ENCODE data around the gene ECM1. TPM values are rescaled to one million over a fixed set of nuclear protein-coding genes. Genes with fewer than 3 reads are reported as not detected.

The ECM1 gene
- total and polyA plus RNA-seq, 2 of the 8 experiments (the other 6 are each of a cell fraction or from before 2014, with no cell fraction given), result 0.95 to 0.98 TPM

DNA sequence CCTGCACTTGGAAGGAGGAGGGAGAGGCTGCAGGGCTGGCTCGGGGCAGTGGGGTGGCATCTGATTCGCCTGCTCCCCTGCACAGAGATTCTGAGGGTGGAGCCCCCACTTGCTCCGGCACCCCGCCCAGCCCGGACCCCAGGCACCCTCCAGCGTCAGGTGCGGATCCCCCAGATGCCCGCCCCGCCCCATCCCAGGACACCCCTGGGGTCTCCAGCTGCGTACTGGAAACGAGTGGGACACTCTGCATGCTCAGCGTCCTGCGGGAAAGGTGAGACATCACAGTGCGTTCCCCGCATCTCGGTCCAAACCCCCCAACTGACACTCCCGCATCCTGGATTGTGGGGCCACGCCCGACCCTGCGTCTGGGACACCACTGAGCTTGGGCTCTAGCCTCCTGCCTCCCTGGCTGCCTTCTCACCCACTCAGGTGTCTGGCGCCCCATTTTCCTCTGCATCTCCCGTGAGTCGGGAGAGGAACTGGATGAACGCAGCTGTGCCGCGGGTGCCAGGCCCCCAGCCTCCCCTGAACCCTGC lies 49.2 kb downstream of the ECM1 start (continued):
- TF ChIP-seq JUND (IDR thresholded peaks at IDR 0.05; ENCODE audit: low read length) (no peak), CHD2 (IDR thresholded peaks at IDR 0.05; ENCODE audit: low read length) (no peak), GTF2F1 (IDR thresholded peaks at IDR 0.05; ENCODE audit: borderline replicate concordance, low read depth, low read length) (no peak), BACH1 (IDR thresholded peaks at IDR 0.05; ENCODE audit: low read length) (no peak)
